OCI-LY7 (cell line): Measurements from ENCODE around the gene DDX56. TPM values are rescaled to one million over a fixed set of nuclear protein-coding genes. Genes with fewer than 3 reads are reported as not detected.
A peak's percentile ranks its signal among the peaks of the same experiment; 100 is the strongest.

Experiments
- BruUV-seq: library from RNA; stranded (reverse); fragments of 400-500 nt; replicated peaks from 2 replicates; lab custom pipeline; 2021; lab: Mats Ljungman, UMichigan
- CTCF ChIA-PET: fragments of 300-600 bp; sonication (Branson Sonifier 250); formaldehyde crosslinking; loops from one replicate; lab custom pipeline; 2022; ENCODE audit warnings: antibody characterized with exemption; ENCODE audit not compliant: unreplicated experiment; lab: Charles Lee
- POLR2A ChIA-PET: fragments of 300-600 bp; sonication (Branson Sonifier 250); formaldehyde crosslinking; loops from one replicate; lab custom pipeline; 2022; ENCODE audit warnings: antibody characterized with exemption; lab: Charles Lee
- DNase-seq: peaks from one replicate; pipeline ENCODE4 v3.0.0-alpha.2; 2015; ENCODE audit warnings: low spot score
- H2AFZ ChIP-seq: fragments of 200-600 bp; sonication (generic), shearing (Covaris generic); 2 replicates; pipeline ENCODE4 v1.6.1; 2014; ENCODE audit warnings: mild to moderate bottlenecking, antibody characterized with exemption, low read length, moderate library complexity
- H3K27ac ChIP-seq: fragments of 200-600 bp; sonication (generic); 2 replicates; pipeline ENCODE4 v1.5.1; 2014; ENCODE audit warnings: mixed run types, low read depth, mild to moderate bottlenecking, moderate library complexity, low read length, inconsistent platforms; ENCODE audit not compliant: poor library complexity, severe bottlenecking
- H3K36me3 ChIP-seq: fragments of 200-600 bp; sonication (generic); 2 replicates; pipeline ENCODE4 v1.6.1; 2014; ENCODE audit warnings: mild to moderate bottlenecking, antibody characterized with exemption, low read length, moderate library complexity, mixed read lengths; ENCODE audit not compliant: insufficient read depth
- H3K4me1 ChIP-seq: fragments of 200-600 bp; sonication (generic); 2 replicates; pipeline ENCODE4 v1.5.1; 2014; ENCODE audit warnings: mild to moderate bottlenecking, low read length; ENCODE audit not compliant: insufficient read depth, poor library complexity, severe bottlenecking
- H3K4me2 ChIP-seq: fragments of 200-600 bp; sonication (generic); 2 replicates; pipeline ENCODE4 v1.6.1; 2014; ENCODE audit warnings: mild to moderate bottlenecking, low read length
- H3K4me3 ChIP-seq: fragments of 200-600 bp; sonication (generic); 2 replicates; pipeline ENCODE4 v1.5.1; 2014; ENCODE audit warnings: mild to moderate bottlenecking, low read depth, low read length; ENCODE audit not compliant: poor library complexity, severe bottlenecking
- H3K79me2 ChIP-seq: fragments of 200-600 bp; sonication (generic); 2 replicates; pipeline ENCODE4 v1.6.1; 2016; ENCODE audit warnings: low read depth, mild to moderate bottlenecking, low read length, moderate library complexity, mixed read lengths; ENCODE audit not compliant: insufficient read depth
- H3K9me2 ChIP-seq: fragments of 200-600 bp; sonication (generic); 2 replicates; pipeline ENCODE4 v1.6.1; 2016; ENCODE audit warnings: mild to moderate bottlenecking, low read length, mixed read lengths; ENCODE audit not compliant: insufficient read depth
- H3K9me3 ChIP-seq: fragments of 200-600 bp; sonication (generic); 2 replicates; pipeline ENCODE4 v1.6.1; 2014; ENCODE audit warnings: mild to moderate bottlenecking, mixed run types, low read length, mixed read lengths
- H4K20me1 ChIP-seq: fragments of 200-600 bp; sonication (generic); 2 replicates; pipeline ENCODE4 v1.6.1; 2014; ENCODE audit warnings: mild to moderate bottlenecking, antibody characterized with exemption, low read length, moderate library complexity, mixed read lengths; ENCODE audit not compliant: insufficient read depth
- CTCF ChIP-seq: fragments of 200-600 bp; sonication (generic); conservative IDR thresholded peaks from 2 replicates; pipeline ENCODE4 v1.5.1; 2014; ENCODE audit warnings: mild to moderate bottlenecking, antibody characterized with exemption, low read length, moderate library complexity, mixed read lengths
- EZH2phosphoT487 ChIP-seq: fragments of 200-600 bp; sonication (generic); IDR thresholded peaks from 2 replicates; pipeline ENCODE4 v1.6.1; 2018; ENCODE audit warnings: low read depth, borderline replicate concordance, mild to moderate bottlenecking, mixed run types, antibody characterized with exemption, low read length, moderate library complexity, mixed read lengths
- intact Hi-C: fragments of 100-400 bp; cut with micrococcal nuclease; formaldehyde crosslinking; loops from one replicate; pipeline ENCODE4 v1.10.0; 2022; ENCODE audit not compliant: unreplicated experiment
- total RNA-seq, 2 experiments: library from RNA; depleted of rRNA in 1 of 2; stranded (reverse); fragments of >200 nt in 1 of 2; shearing (Covaris generic) in 1 of 2; gene quantifications; 2 replicates each; pipeline ENCODE4 v1.2.3, GENCODE V29; 2014 to 2022

DDX56 gene
- total RNA-seq, 2 experiments from 2014 or later = 89.2 to 95.4 TPM

- peak; percentile 93 for TF ChIP-seq CTCF
- no peak for TF ChIP-seq EZH2phosphoT487
- Histone ChIP-seq H3K4me3 (no peak overlapping the region), H3K4me1 (peaks cover 9% of the 10 kb centered on the region), H3K36me3 (no peaks in the 10 kb centered on the region), H2AFZ (peak overlapping the region; percentile 73; the same call in 1 of the 2 replicates), H3K4me2 (peak overlapping the region; percentile 39; the same call in 1 of the 2 replicates), H3K9me3 (no peaks in the 10 kb centered on the region), H3K27ac (no peak overlapping the region), H3K9me2 (no peaks in the 10 kb centered on the region), H4K20me1 (no peaks in the 10 kb centered on the region), H3K79me2 (no peaks in the 10 kb centered on the region)
- ChIA-PET CTCF (interaction anchor here (1.0 kb wide), 1 partner anchor 261 kb away, joined by 4 read pairs; no protein-coding TSS in a partner anchor), POLR2A (interaction anchor here (0.6 kb wide), 1 partner anchor 16 kb away, joined by 3 read pairs; no protein-coding TSS in a partner anchor)
- intact Hi-C loops = loop anchor here (1.0 to 2.0 kb wide), 4 partner anchors 211 to 549 kb away; partner anchors contain the start of gene H2AZ2
- BruUV-seq = no TSS peak
- peak; percentile 73 for DNase-seq
Measured at GRCh38 chr7:44587843-44588711, 14.4 kb upstream of the DDX56 start.

GRCh38 chr7:44583146-44583865, 9.6 kb upstream of the DDX56 start:
- no TSS peak for BruUV-seq
- no peak for TF ChIP-seq CTCF
- TF ChIP-seq EZH2phosphoT487 = no peak
- intact Hi-C loops = loop anchor here (2.0 to 5.0 kb wide), 2 partner anchors 165 to 414 kb away; partner anchors contain the start of gene ZMIZ2
- ChIA-PET POLR2A (interaction anchor here (0.7 to 2.1 kb wide), 8 partner anchors 10 to 266 kb away, joined by 3 to 16 read pairs (median 3); partner anchors contain the start of gene DDX56), CTCF (interaction anchor here (0.7 kb wide), 1 partner anchor 151 kb away, joined by 3 read pairs; no protein-coding TSS in a partner anchor)
- Histone ChIP-seq H3K4me2 (peak overlapping the region; percentile 75), H3K9me2 (no peaks in the 10 kb centered on the region), H3K4me3 (peak overlapping the region; percentile 84), H3K4me1 (peaks cover 24% of the 10 kb centered on the region), H2AFZ (peak overlapping the region; percentile 89; the same call in 1 of the 2 replicates), H4K20me1 (peaks cover 5% of the 10 kb centered on the region; the same call in 1 of the 2 replicates), H3K27ac (no peak overlapping the region), H3K9me3 (no peaks in the 10 kb centered on the region), H3K36me3 (peaks cover 30% of the 10 kb centered on the region), H3K79me2 (peaks cover 29% of the 10 kb centered on the region; the same call in 1 of the 2 replicates)
- no peak for DNase-seq
